Upper lobe of left lung (tissue), 4 donors: Measurements from ENCODE around the gene CKAP2L.

Source experiments
- CTCF ChIP-seq, 6 experiments: fragments of 450-650 bp in 4 of 6; fragments of 200-600 bp in 2 of 6; sonication (generic) in 2 of 6; IDR thresholded peaks; one replicate each; pipeline ENCODE4 v1.5.1; 2016 to 2019; ENCODE audit warnings: antibody characterized with exemption in 6 of 6
- EP300 ChIP-seq, 4 donors: sonication (generic); formaldehyde crosslinking; IDR thresholded peaks; one replicate each; pipeline ENCODE4 v1.5.1; 2017; ENCODE audit warnings: antibody characterized with exemption in 4 of 4, control low read depth in 2 of 4
- POLR2A ChIP-seq, 4 donors: fragments of 450-650 bp; IDR thresholded peaks; one replicate each; pipeline ENCODE4 v1.5.1; 2016 to 2017; ENCODE audit warnings: antibody characterized with exemption in 4 of 4, mild to moderate bottlenecking in 2 of 4
- POLR2AphosphoS5 ChIP-seq, 2 donors: sonication (generic); formaldehyde crosslinking; IDR thresholded peaks; one replicate each; pipeline ENCODE4 v1.5.1; 2017; ENCODE audit warnings: antibody characterized with exemption in 2 of 2

DNA sequence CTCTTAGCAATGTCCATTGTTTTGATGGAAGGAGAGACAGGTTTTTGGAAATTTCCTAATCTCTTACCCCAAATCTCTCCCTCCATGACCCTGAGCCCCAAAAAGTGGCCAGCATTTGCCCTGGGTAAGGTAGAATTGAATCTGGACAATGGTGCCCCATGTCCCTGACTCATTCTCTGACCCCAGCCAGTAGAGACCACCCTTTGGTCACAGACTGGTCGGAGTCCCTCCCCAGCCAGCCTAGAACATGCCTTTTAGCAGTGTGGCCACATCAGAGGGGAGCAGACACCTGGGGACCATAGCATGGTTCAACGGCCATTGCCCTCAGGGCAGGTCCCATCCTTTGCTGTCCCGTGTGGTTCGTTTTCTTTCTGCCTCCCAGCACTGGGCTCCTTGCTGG lies 50.1 kb downstream of the CKAP2L start:
- TF ChIP-seq CTCF (IDR thresholded peaks at IDR 0.05), result no peak
- no peak for TF ChIP-seq POLR2A (IDR thresholded peaks at IDR 0.05)
- TF ChIP-seq EP300 (IDR thresholded peaks at IDR 0.05), result no peak
- no peak for TF ChIP-seq POLR2AphosphoS5 (IDR thresholded peaks at IDR 0.05)
